Thyroid gland (tissue), 4 donors: Measurements from ENCODE around the gene SHROOM3.

ENCODE experiments used
- CTCF ChIP-seq, 6 experiments: fragments of 200-600 bp in 3 of 6; fragments of 450-650 bp in 3 of 6; sonication (generic) in 3 of 6; IDR thresholded peaks; one replicate each; pipeline ENCODE4 v1.5.1; 2016 to 2019; ENCODE audit warnings: antibody characterized with exemption in 6 of 6, mild to moderate bottlenecking in 2 of 6, inconsistent platforms in 1 of 6, moderate library complexity in 1 of 6
- POLR2A ChIP-seq, 2 donors: fragments of 450-650 bp; IDR thresholded peaks; one replicate each; pipeline ENCODE4 v1.6.1; 2017; ENCODE audit warnings: antibody characterized with exemption in 2 of 2, mild to moderate bottlenecking in 2 of 2, moderate library complexity in 1 of 2

- no peak for TF ChIP-seq POLR2A (IDR thresholded peaks at IDR 0.05)
- TF ChIP-seq CTCF (IDR thresholded peaks at IDR 0.05) = no peak
Observed at GRCh38 chr4:76783836-76784235, 348.8 kb downstream of the SHROOM3 start.
